Activated naive CD8-positive, alpha-beta T cell (primary cell): Measurements from ENCODE around the gene EDNRA.
A peak's percentile ranks its signal among the peaks of the same experiment; 100 is the strongest.
"Not testable (repeated sequence)": the region's sequence is repeated elsewhere in the genome, so short reads cannot be mapped to it uniquely, and the experiment has no call there.

Experiments
- H3K27ac Mint-ChIP-seq: one replicate; pipeline ENCODE4 v1.8.0; 2021; ENCODE audit warnings: mixed read lengths
- H3K27me3 Mint-ChIP-seq: one replicate; pipeline ENCODE4 v1.8.0; 2021; ENCODE audit warnings: mixed read lengths
- H3K36me3 Mint-ChIP-seq: one replicate; pipeline ENCODE4 v1.8.0; 2021; ENCODE audit warnings: mixed read lengths
- H3K4me1 Mint-ChIP-seq: one replicate; pipeline ENCODE4 v1.8.0; 2021; ENCODE audit warnings: low read depth, mixed read lengths
- H3K4me3 Mint-ChIP-seq: one replicate; pipeline ENCODE4 v1.8.0; 2021; ENCODE audit warnings: mild to moderate bottlenecking, mixed read lengths
- H3K9me3 Mint-ChIP-seq: one replicate; pipeline ENCODE4 v1.8.0; 2021; ENCODE audit warnings: low read depth, mixed read lengths

EDNRA gene

DNA sequence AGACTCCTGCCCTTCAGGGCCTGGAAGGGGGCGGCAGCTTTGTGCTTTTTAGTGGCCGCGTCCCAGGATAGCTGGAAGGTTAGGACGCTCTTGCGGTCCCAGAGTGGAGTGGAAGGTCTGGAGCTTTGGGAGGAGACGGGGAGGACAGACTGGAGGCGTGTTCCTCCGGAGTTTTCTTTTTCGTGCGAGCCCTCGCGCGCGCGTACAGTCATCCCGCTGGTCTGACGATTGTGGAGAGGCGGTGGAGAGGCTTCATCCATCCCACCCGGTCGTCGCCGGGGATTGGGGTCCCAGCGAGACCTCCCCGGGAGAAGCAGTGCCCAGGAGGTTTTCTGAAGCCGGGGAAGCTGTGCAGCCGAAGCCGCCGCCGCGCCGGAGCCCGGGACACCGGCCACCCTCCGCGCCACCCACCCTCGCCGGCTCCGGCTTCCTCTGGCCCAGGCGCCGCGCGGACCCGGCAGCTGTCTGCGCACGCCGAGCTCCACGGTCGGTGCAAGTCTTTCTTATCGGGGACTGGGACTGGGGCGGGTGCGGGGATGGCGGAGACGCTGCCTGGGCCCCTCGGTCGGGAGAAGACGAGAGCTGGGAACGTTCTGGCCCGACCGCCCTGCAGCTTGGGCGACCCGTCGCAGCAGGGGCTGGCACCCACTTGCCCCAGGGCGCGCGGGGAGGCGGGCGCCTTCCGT lies at the start of gene EDNRA:
TSS of gene EDNRA (plus strand) at position 207 of the 686 bp plus-strand sequence. CDS start 4,585 bp downstream, outside the sequence.
- peaks cover 4% of the 10 kb centered on the region for H3K4me1 Mint-ChIP-seq
- peak within 1 kb of the TSS; percentile 47 for H3K4me3 Mint-ChIP-seq
- no peaks in the 10 kb centered on the region for H3K36me3 Mint-ChIP-seq
- H3K27me3 Mint-ChIP-seq: peaks cover 18% of the 10 kb centered on the region
- no peak within 1 kb of the TSS for H3K27ac Mint-ChIP-seq
- no peaks in the 10 kb centered on the region for H3K9me3 Mint-ChIP-seq

GRCh38 chr4:147434370-147434769 lies 46.5 kb upstream of the EDNRA start:
- H3K27ac Mint-ChIP-seq, H3K4me3 Mint-ChIP-seq, H3K36me3 Mint-ChIP-seq, H3K9me3 Mint-ChIP-seq, H3K4me1 Mint-ChIP-seq, H3K27me3 Mint-ChIP-seq: not testable (repeated sequence)

- Mint-ChIP-seq H3K27ac (no peak overlapping the region), H3K4me1 (no peaks in the 10 kb centered on the region), H3K36me3 (no peaks in the 10 kb centered on the region), H3K27me3 (no peaks in the 10 kb centered on the region), H3K4me3 (no peak overlapping the region), H3K9me3 (peaks cover 6% of the 10 kb centered on the region)
Observed at GRCh38 chr4:147440442-147440841, 40.5 kb upstream of the EDNRA start.

DNA sequence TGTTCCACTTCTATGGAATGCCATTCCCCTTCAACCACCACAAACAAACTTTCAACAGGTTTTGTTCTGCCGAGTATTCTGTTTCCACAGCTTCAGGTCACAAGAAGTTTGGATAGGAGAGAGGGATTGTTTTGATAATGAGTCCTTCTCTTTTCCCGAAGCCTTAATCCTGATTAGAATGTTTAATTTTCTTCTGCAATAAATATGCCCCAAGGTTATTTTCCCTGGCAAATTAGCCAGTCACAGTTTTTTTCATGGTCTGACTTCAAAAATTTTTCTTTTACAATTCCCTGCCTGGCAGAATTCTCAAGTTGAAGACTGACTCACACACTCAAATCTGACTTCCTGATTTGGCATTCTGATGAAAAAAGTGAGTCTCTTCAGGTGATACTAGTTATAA lies 33.1 kb upstream of the EDNRA start:
- peaks cover 6% of the 10 kb centered on the region for H3K9me3 Mint-ChIP-seq
- H3K27ac Mint-ChIP-seq: no peak overlapping the region
- H3K36me3 Mint-ChIP-seq: no peaks in the 10 kb centered on the region
- no peak overlapping the region for H3K4me3 Mint-ChIP-seq
- peaks cover 3% of the 10 kb centered on the region for H3K27me3 Mint-ChIP-seq
- H3K4me1 Mint-ChIP-seq: no peaks in the 10 kb centered on the region

DNA sequence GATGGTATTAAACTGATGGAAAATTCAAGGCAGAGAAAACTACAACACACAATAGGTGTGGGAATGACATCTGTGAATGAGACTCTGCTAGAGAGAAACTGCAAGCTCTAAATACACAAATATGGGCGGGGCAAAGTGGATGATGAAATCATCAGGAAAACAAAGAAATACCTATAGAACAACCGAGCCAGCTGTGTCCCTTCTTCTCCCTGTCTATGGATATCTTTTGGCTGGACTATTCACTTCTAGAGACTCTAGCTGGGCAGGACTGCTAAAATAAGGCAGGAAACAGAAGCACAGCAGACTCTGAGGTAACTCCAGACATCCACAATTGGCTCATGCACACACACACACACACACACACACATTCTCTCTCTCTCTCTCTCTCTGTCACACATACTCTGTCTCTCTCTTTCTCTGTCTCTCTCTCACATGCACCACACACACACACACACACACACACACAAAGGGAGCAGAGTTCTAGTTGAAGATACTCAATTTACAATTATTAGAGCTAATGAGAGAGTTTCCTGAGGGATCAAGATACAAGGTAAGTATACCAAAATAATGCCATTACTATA lies 27.2 kb upstream of the EDNRA start:
- no peaks in the 10 kb centered on the region for H3K4me1 Mint-ChIP-seq
- H3K36me3 Mint-ChIP-seq: no peaks in the 10 kb centered on the region
- H3K27me3 Mint-ChIP-seq: peaks cover 1% of the 10 kb centered on the region
- H3K27ac Mint-ChIP-seq: no peak overlapping the region
- H3K4me3 Mint-ChIP-seq: no peak overlapping the region
- H3K9me3 Mint-ChIP-seq: no peaks in the 10 kb centered on the region

GRCh38 chr4:147456706-147457105 lies 24.2 kb upstream of the EDNRA start:
- Mint-ChIP-seq H3K4me1 (no peaks in the 10 kb centered on the region), H3K4me3 (no peak overlapping the region)

DNA sequence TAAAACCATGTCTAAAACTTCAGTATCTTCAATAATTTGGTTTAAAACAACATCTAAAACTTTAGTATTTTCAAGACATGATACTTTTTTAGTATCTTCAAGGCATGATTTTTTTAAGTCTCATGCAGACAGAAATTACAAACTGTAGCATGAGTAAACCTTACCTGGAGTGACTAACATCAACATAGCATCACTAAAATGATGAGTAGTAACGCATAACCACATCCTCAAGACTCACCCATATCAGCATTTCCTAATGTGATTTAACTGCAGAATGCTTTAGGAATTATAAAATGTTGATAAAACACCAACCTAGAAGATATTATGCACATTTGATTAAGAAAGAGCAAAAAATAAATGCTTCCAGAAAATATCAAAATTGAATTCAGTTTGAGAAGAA lies 19.7 kb upstream of the EDNRA start:
- no peak overlapping the region for H3K4me3 Mint-ChIP-seq

More at GRCh38 chr4:147456706-147457105, 24.2 kb upstream of the EDNRA start:
- peaks cover 2% of the 10 kb centered on the region for H3K27me3 Mint-ChIP-seq
- H3K36me3 Mint-ChIP-seq: no peaks in the 10 kb centered on the region
- no peak overlapping the region for H3K27ac Mint-ChIP-seq
- H3K9me3 Mint-ChIP-seq: no peaks in the 10 kb centered on the region

DNA sequence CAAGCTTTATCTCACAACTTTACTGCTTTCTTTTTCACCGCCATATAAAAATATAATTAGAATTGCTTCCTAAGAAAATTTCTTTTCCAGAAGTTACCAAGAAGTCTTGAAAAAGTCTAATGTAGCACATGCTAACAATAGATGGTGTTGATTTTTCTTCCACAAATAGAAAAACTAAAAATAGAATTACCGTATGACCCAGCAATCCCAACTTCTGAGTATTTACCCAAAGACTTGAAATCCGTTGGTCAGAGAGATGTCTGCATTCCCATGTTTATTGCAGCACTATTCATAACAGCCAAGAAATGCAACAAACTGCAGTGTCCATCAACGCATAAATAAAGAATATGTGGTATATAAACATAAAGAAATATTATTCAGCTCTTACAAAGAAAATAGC lies 17.8 kb upstream of the EDNRA start:
- Mint-ChIP-seq H3K36me3 (no peaks in the 10 kb centered on the region), H3K4me3 (no peak overlapping the region), H3K27ac (no peak overlapping the region), H3K9me3 (no peaks in the 10 kb centered on the region), H3K27me3 (peaks cover 2% of the 10 kb centered on the region), H3K4me1 (no peaks in the 10 kb centered on the region)

More for the DNA sequence above, 19.7 kb upstream of the EDNRA start:
- Mint-ChIP-seq H3K9me3 (no peaks in the 10 kb centered on the region), H3K36me3 (no peaks in the 10 kb centered on the region), H3K4me1 (no peaks in the 10 kb centered on the region), H3K27me3 (peaks cover 2% of the 10 kb centered on the region), H3K27ac (no peak overlapping the region)

DNA sequence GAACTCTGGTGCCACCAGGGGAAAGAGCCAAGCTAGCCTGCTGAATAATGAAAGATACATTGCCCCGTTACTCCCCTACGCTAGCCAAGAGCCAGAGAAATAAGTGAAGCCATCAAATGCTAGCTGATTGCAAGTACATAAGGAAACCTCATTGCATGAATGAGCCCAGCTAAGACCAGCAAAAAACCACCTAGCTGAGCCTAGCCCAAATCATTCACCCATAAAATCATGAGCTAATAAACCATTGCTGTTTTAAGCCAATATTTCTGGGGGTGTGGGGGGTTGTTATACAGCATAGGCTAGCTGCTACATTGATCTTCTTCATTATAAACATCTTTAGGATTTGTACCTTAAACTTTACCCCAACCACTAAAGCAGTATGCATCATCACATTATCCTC lies 15.4 kb upstream of the EDNRA start:
- Mint-ChIP-seq H3K27me3 (no peaks in the 10 kb centered on the region), H3K27ac (no peak overlapping the region), H3K36me3 (no peaks in the 10 kb centered on the region), H3K4me3 (no peak overlapping the region), H3K9me3 (no peaks in the 10 kb centered on the region), H3K4me1 (no peaks in the 10 kb centered on the region)

GRCh38 chr4:147477439-147477838 lies 3.5 kb upstream of the EDNRA start:
- Mint-ChIP-seq H3K36me3 (no peaks in the 10 kb centered on the region), H3K27me3 (peaks cover 18% of the 10 kb centered on the region), H3K9me3 (peaks cover under 1% of the 10 kb centered on the region), H3K4me3 (no peak overlapping the region), H3K4me1 (peaks cover 4% of the 10 kb centered on the region), H3K27ac (no peak overlapping the region)

DNA sequence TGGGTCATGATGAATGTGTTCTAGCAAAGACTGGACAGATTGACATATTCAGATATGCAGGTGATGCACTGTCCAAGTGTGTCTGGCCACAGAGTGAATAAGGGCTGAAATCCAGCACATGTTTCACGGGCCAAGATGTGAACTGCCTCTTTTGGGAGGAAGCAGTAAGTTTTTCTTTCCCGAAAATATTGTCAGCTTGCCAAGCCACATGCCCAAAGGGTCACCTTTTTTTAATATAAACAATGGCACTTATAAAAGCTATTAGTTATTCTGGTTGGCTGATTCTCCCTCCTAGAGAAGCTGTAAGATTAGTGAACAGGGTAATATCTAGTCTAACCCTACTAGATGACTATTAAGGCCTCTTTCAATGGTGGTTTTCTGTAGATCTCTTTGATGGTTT lies 1.5 kb upstream of the EDNRA start:
- Mint-ChIP-seq H3K9me3 (no peaks in the 10 kb centered on the region), H3K4me3 (no peak overlapping the region), H3K27ac (no peak overlapping the region), H3K27me3 (peaks cover 17% of the 10 kb centered on the region), H3K4me1 (peaks cover 4% of the 10 kb centered on the region), H3K36me3 (no peaks in the 10 kb centered on the region)

GRCh38 chr4:147479786-147480185 lies 1.1 kb upstream of the EDNRA start:
- H3K9me3 Mint-ChIP-seq: no peaks in the 10 kb centered on the region
- peaks cover 4% of the 10 kb centered on the region for H3K4me1 Mint-ChIP-seq
- no peak overlapping the region for H3K4me3 Mint-ChIP-seq
- H3K36me3 Mint-ChIP-seq: no peaks in the 10 kb centered on the region
- no peak overlapping the region for H3K27ac Mint-ChIP-seq
- peaks cover 17% of the 10 kb centered on the region for H3K27me3 Mint-ChIP-seq

DNA sequence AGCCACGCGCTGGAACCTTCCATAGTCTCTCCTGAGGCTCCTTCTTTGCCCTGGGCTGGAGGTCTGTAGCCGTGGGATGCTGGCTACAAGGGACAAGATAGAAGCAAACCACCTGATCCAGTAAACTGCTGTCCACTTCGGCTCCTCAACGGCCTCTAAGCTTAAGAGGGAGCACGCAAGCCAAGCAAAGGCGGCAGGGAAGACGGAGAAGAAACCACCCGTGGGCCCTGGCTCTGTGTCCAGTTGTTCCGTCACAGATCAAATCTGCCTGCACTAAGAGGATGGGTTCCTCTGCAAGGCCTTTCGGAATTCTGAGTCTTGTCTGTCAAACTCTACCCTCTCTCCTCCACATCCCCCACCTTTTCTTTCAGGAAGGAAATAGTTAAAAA lies 401 bp upstream of the EDNRA start:
- Mint-ChIP-seq H3K27me3 (peaks cover 19% of the 10 kb centered on the region), H3K27ac (no peak overlapping the region), H3K4me1 (peaks cover 4% of the 10 kb centered on the region), H3K9me3 (no peaks in the 10 kb centered on the region), H3K36me3 (no peaks in the 10 kb centered on the region), H3K4me3 (peak overlapping the region; percentile 47)

DNA sequence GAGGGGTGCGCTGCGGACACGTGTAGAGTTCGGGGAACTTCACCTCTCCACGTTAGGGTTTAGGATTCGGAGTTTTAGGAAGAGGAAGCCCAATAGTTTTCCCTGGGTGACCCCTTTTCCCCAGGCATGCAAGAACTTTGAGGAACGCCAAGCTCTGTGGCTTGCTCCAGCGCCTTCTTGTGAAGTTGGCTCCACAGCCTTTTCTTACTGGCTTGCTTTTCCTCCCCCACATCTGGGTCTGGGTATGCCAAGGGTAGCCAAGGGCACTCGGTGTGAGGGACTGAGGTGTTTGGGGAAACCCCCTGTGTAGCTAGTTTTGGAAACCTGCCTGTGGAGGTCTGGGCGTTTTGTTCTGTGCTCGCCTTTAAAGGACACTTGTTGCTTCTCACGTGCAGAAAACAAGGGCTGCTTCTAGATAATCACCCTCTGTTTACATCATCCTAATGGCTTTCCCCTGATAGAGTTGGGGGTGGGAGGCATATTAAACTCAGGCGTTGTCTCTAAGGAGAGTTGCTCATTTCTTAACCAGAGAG lies 746 bp downstream of the EDNRA start:
- peaks cover 16% of the 10 kb centered on the region for H3K27me3 Mint-ChIP-seq

DNA sequence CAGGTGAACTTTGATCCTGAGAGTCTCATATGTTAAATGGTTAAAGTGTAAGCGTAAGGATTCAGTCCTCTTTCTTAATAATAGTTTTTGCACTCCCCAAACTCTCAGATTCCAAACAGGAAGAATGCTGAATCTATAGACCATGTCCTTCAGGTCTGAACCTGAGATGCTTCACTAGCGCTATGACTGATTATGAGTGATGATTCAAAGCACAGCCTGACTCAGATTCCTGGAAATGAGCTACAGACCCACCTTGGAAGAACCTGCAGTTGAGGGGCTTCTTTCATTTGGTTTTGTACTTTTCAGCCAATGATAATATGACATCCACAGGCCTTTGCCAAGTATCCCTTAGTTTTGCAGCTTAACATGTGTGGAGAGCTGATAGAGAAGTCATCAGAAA lies 1.4 kb downstream of the EDNRA start:
- H3K4me3 Mint-ChIP-seq: no peak overlapping the region
- H3K27me3 Mint-ChIP-seq: peaks cover 16% of the 10 kb centered on the region
- H3K9me3 Mint-ChIP-seq: no peaks in the 10 kb centered on the region
- H3K27ac Mint-ChIP-seq: no peak overlapping the region
- H3K36me3 Mint-ChIP-seq: no peaks in the 10 kb centered on the region
- peaks cover 4% of the 10 kb centered on the region for H3K4me1 Mint-ChIP-seq

More for the DNA sequence above, 746 bp downstream of the EDNRA start:
- Mint-ChIP-seq H3K4me1 (peaks cover 4% of the 10 kb centered on the region), H3K36me3 (no peaks in the 10 kb centered on the region), H3K4me3 (no peak overlapping the region), H3K9me3 (no peaks in the 10 kb centered on the region), H3K27ac (no peak overlapping the region)

GRCh38 chr4:147485167-147485566 lies 4.3 kb downstream of the EDNRA start:
- Mint-ChIP-seq H3K4me3 (no peak overlapping the region), H3K36me3 (no peaks in the 10 kb centered on the region), H3K27ac (no peak overlapping the region)

More at GRCh38 chr4:147485167-147485566, 4.3 kb downstream of the EDNRA start:
- Mint-ChIP-seq H3K9me3 (no peaks in the 10 kb centered on the region), H3K4me1 (peaks cover 4% of the 10 kb centered on the region), H3K27me3 (peaks cover 5% of the 10 kb centered on the region)
